Measurements from ENCODE around the gene WBP1.
"Not testable (repeated sequence)": the region's sequence is repeated elsewhere in the genome, so short reads cannot be mapped to it uniquely, and the experiment has no call there.

WBP1 gene

GRCh38 chr2:74454654-74455511, 3.4 kb upstream of the WBP1 start, which contains the start of gene INO80B:
TSS of gene INO80B (plus strand) at chr2:74455087. CDS start at chr2:74455117, 30 bp downstream.
- peak; percentile 93 for FAIRE-seq

GRCh38 chr2:74457129-74457548, 1.1 kb upstream of the WBP1 start:
- FAIRE-seq: no peak

- FAIRE-seq: no peak
Measured at GRCh38 chr2:74457549-74458131, 598 bp upstream of the WBP1 start.

GRCh38 chr2:74458938-74459363, 713 bp downstream of the WBP1 start:
- no peak for FAIRE-seq

GRCh38 chr2:74459503-74460118, 1.4 kb downstream of the WBP1 start:
- FAIRE-seq: not testable (repeated sequence)

GRCh38 chr2:74460187-74460586, 1.9 kb downstream of the WBP1 start:
- not testable (repeated sequence) for FAIRE-seq

- no peak for FAIRE-seq
Measured at GRCh38 chr2:74461187-74462053, 3.2 kb downstream of the WBP1 start.

- FAIRE-seq: no peak
Measured at GRCh38 chr2:74462054-74462785, 4.0 kb downstream of the WBP1 start.

- FAIRE-seq: no peak
Measured at GRCh38 chr2:74462786-74463105, 4.5 kb downstream of the WBP1 start.

GRCh38 chr2:74464406-74464805, 6.2 kb downstream of the WBP1 start:
- no peak for FAIRE-seq

- FAIRE-seq: not testable (repeated sequence)
Measured at GRCh38 chr2:74470742-74471141, 12.5 kb downstream of the WBP1 start.

GRCh38 chr2:74471332-74472065, 13.3 kb downstream of the WBP1 start:
- FAIRE-seq: no peak

GRCh38 chr2:74472086-74472944, 14.1 kb downstream of the WBP1 start, which contains the start of gene MRPL53:
TSS of gene MRPL53 (minus strand) at chr2:74472680. CDS start at chr2:74472660, 20 bp downstream.
- FAIRE-seq: peak; percentile 60

- no peak for FAIRE-seq
Measured at GRCh38 chr2:74472945-74473258, 14.7 kb downstream of the WBP1 start.

- FAIRE-seq: no peak
Measured at GRCh38 chr2:74474481-74474880, 16.2 kb downstream of the WBP1 start.

GRCh38 chr2:74474899-74475298, 16.7 kb downstream of the WBP1 start:
- no peak for FAIRE-seq

GRCh38 chr2:74481431-74481830, 23.2 kb downstream of the WBP1 start:
- FAIRE-seq: no peak

GRCh38 chr2:74481961-74482800, 23.9 kb downstream of the WBP1 start:
- no peak for FAIRE-seq
